NCI-H2227 (cell line): ENCODE data around the gene FIG4.

Source experiments
- DNase-seq: peaks from one replicate; lab custom pipeline; 2025; ENCODE audit not compliant: unreplicated experiment; lab: John Stamatoyannopoulos, UW

Gene FIG4

GRCh38 chr6:109690737-109691621, at the start of gene FIG4, which contains the start of gene AK9:
Gene FIG4 (plus strand): TSS chr6:109691296. CDS start chr6:109691436, 140 bp downstream.
Gene AK9 (minus strand): TSS chr6:109691202. CDS start chr6:109675745, 15,457 bp downstream.
- peak; percentile 95 for DNase-seq

GRCh38 chr6:109644131-109644530, 47.0 kb upstream of the FIG4 start:
- no peak for DNase-seq

- no peak for DNase-seq
Measured at GRCh38 chr6:109653264-109653663, 37.8 kb upstream of the FIG4 start.

GRCh38 chr6:109655761-109656262, 35.3 kb upstream of the FIG4 start:
- DNase-seq, result no peak

GRCh38 chr6:109660526-109661320, 30.4 kb upstream of the FIG4 start:
- no peak for DNase-seq

- no peak for DNase-seq
Measured at GRCh38 chr6:109662192-109662591, 28.9 kb upstream of the FIG4 start.

GRCh38 chr6:109669811-109670210, 21.3 kb upstream of the FIG4 start:
- DNase-seq, result no peak

- no peak for DNase-seq
Measured at GRCh38 chr6:109671733-109672132, 19.4 kb upstream of the FIG4 start.

GRCh38 chr6:109672175-109672574, 18.9 kb upstream of the FIG4 start:
- DNase-seq, result no peak

GRCh38 chr6:109672839-109673238, 18.3 kb upstream of the FIG4 start:
- DNase-seq, result no peak

GRCh38 chr6:109676724-109677123, 14.4 kb upstream of the FIG4 start:
- no peak for DNase-seq

- DNase-seq, result no peak
Measured at GRCh38 chr6:109678240-109678639, 12.9 kb upstream of the FIG4 start.

- DNase-seq, result peak; percentile 63
Measured at GRCh38 chr6:109678661-109679505, 12.2 kb upstream of the FIG4 start.

- DNase-seq, result no peak
Measured at GRCh38 chr6:109686566-109687265, 4.4 kb upstream of the FIG4 start.

GRCh38 chr6:109687271-109687761, 3.8 kb upstream of the FIG4 start:
- DNase-seq, result no peak

GRCh38 chr6:109690373-109690736, 741 bp upstream of the FIG4 start:
- peak; percentile 66 for DNase-seq

GRCh38 chr6:109693111-109693510, 2.0 kb downstream of the FIG4 start:
- DNase-seq, result no peak

- DNase-seq, result peak; percentile 8
Measured at GRCh38 chr6:109695468-109695867, 4.4 kb downstream of the FIG4 start.

GRCh38 chr6:109696355-109696754, 5.3 kb downstream of the FIG4 start:
- DNase-seq, result no peak

- DNase-seq, result no peak
Measured at GRCh38 chr6:109701221-109701620, 10.1 kb downstream of the FIG4 start.
